Mesothelial cell of epicardium (in vitro differentiated cells): ENCODE measurements around the gene ZGRF1. TPM values are rescaled to one million over a fixed set of nuclear protein-coding genes. Genes with fewer than 3 reads are reported as not detected.

Experiments used
- DNase-seq, 2 experiments: peaks; one replicate each; pipeline ENCODE4 v3.0.0; 2021; ENCODE audit warnings: low spot score in 2 of 2; ENCODE audit not compliant: unreplicated experiment in 2 of 2
- H3K27ac Mint-ChIP-seq: 2 replicates; pipeline ENCODE4 v1.8.0; 2021; ENCODE audit warnings: mixed read lengths
- H3K27me3 Mint-ChIP-seq: 2 replicates; pipeline ENCODE4 v1.8.0; 2021; ENCODE audit warnings: low read depth, mixed read lengths
- H3K36me3 Mint-ChIP-seq: 2 replicates; pipeline ENCODE4 v1.8.0; 2021; ENCODE audit warnings: mixed read lengths
- H3K4me1 Mint-ChIP-seq: 2 replicates; pipeline ENCODE4 v1.8.0; 2021; ENCODE audit warnings: mixed read lengths
- H3K4me3 Mint-ChIP-seq: 2 replicates; pipeline ENCODE4 v1.8.0; 2021; ENCODE audit warnings: mild to moderate bottlenecking, moderate library complexity, mixed read lengths
- H3K9me3 Mint-ChIP-seq: 2 replicates; pipeline ENCODE4 v1.8.0; 2021; ENCODE audit warnings: mixed read lengths
- CTCF ChIP-seq: fragments of 200-600 bp; sonication (generic); IDR thresholded peaks from one replicate; pipeline ENCODE4 v1.5.0; 2021; ENCODE audit warnings: antibody characterized with exemption; ENCODE audit not compliant: unreplicated experiment
- total RNA-seq: library from RNA; stranded (reverse); gene quantifications from 3 replicates; pipeline ENCODE4 v1.2.1, GENCODE V29; 2021

Gene ZGRF1
- total RNA-seq, 1 donor from 2014 or later: 17.9 TPM

DNA sequence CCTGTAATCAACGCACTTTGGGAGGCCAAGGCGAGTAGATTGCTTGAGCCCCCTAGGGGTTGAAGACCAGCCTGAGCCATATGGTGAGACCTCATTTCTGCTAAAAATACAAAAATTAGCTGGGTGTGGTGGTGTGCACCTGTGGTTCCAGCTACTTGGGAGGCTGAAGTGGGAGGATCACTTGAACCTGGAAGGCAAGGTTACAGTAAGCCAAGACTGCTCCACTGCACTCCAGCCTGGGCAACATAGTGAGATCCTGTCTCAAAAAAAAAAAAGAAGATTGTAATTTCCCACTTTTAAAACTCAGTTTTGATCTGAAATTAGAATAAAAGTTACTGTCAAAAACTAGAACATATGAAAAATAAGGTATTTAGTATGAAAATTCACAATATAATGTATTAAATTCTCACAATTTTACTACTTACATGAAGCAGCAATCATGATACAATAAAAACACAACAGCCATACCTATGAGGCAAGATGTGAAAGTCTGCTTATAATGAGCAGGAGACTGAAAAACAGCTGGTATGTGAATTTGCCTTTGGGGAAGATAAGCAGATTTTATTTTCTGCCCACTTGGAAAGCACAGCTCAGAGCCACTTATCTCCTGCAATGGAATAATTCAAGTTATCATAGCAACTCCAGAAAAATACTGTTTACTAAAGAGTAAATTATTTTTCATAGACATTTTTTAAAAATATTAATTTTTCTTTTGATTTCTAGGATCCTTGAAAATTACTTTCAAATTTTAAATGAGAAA lies 50.6 kb downstream of the ZGRF1 start:
- Mint-ChIP-seq H3K9me3 (no peaks in the 10 kb centered on the region), H3K27ac (no peak overlapping the region), H3K4me3 (no peak overlapping the region), H3K36me3 (peaks cover 8% of the 10 kb centered on the region), H3K27me3 (no peaks in the 10 kb centered on the region), H3K4me1 (no peaks in the 10 kb centered on the region)
- no peak for TF ChIP-seq CTCF
- DNase-seq: no peak

DNA sequence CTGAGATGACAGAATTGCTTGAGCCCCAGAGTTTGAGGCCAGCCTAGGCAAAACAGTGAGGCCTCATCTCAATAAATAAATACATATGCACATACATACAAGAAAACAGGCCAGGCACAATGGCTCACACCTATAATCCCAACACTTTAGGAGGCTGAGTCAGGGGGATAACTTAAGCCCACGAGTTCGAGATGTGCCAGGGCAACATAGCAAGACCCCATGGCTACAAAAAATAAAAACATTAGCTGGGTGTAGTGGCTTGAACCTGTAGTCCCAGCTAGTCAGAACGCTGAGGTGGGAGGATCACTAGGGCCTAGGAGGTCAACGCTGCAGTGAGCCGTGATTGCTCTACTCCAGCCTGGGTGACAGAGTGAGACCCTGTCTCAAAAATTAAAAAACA lies 69.2 kb downstream of the ZGRF1 start:
- H3K4me3 Mint-ChIP-seq: no peak overlapping the region
- H3K9me3 Mint-ChIP-seq: peaks cover 7% of the 10 kb centered on the region
- H3K36me3 Mint-ChIP-seq: peaks cover 11% of the 10 kb centered on the region
- DNase-seq: no peak
- H3K27ac Mint-ChIP-seq: no peak overlapping the region
- no peaks in the 10 kb centered on the region for H3K27me3 Mint-ChIP-seq
- H3K4me1 Mint-ChIP-seq: no peaks in the 10 kb centered on the region
- TF ChIP-seq CTCF: no peak

DNA sequence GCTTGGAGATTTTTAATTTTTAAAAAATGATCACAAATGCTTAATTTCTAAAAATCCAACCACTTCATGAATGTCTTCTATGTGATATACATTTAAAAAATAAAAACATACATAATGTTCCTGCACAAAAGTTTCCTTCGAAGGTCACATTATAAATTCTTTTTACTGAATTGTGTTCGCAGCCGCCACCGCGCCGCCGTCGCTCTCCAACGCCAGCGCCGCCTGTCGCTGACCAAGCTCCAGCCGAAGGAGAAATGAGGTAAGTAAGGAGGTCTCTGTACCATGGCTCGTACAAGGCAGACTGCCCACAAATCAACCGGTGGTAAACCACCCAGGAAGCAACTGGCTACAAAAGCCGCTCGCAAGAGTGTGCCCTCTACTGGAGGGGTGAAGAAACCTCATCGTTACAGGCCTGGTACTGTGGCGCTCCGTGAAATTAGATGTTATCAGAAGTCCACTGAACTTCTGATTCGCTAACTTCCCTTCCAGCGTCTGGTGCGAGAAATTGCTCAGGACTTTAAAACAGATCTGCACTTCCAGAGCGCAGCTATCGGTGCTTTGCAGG lies 71.9 kb downstream of the ZGRF1 start:
- no peaks in the 10 kb centered on the region for H3K27me3 Mint-ChIP-seq
- H3K36me3 Mint-ChIP-seq: peaks cover 10% of the 10 kb centered on the region
- no peak overlapping the region for H3K27ac Mint-ChIP-seq
- peaks cover 7% of the 10 kb centered on the region for H3K9me3 Mint-ChIP-seq
- DNase-seq: no peak
- no peaks in the 10 kb centered on the region for H3K4me1 Mint-ChIP-seq
- H3K4me3 Mint-ChIP-seq: no peak overlapping the region
- no peak for TF ChIP-seq CTCF

DNA sequence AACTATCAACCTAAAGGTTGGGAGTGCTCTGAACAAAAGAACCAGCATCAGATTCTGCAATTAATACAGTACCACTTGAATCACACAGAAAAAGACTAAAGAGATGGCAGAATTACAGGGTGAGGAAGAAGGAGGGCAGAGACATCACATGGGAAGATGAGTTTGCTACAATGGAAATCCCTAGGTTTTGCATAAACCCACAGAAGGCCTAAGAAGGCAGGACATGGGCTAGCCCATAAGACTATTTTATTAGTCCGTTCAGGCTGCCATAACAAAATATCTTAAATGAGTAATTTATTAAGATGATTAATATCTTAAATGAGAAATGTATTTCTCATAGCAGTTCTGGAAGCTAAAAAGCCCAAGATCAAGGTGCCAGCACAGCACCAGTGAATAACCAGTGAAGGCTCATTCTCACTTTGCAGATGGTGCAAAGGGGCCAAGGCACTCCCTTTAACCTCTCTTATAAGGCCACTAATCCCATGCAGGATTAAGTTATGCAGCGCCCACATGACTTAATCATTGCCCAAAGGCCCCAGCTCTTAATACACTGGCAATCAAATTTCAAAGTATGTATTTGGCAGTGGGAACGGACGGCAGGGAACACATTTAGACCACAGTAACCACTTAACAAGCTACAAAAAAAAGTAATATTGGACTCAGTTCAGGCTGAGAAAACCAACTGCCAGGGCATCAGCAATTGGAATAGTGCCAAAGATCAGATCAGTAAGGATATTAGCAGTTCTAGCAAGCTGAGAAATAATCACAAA lies 73.1 kb downstream of the ZGRF1 start:
- peaks cover 10% of the 10 kb centered on the region for H3K36me3 Mint-ChIP-seq
- H3K9me3 Mint-ChIP-seq: peaks cover 7% of the 10 kb centered on the region
- no peaks in the 10 kb centered on the region for H3K4me1 Mint-ChIP-seq
- H3K27ac Mint-ChIP-seq: no peak overlapping the region
- H3K4me3 Mint-ChIP-seq: no peak overlapping the region
- DNase-seq: no peak
- no peaks in the 10 kb centered on the region for H3K27me3 Mint-ChIP-seq
- no peak for TF ChIP-seq CTCF

DNA sequence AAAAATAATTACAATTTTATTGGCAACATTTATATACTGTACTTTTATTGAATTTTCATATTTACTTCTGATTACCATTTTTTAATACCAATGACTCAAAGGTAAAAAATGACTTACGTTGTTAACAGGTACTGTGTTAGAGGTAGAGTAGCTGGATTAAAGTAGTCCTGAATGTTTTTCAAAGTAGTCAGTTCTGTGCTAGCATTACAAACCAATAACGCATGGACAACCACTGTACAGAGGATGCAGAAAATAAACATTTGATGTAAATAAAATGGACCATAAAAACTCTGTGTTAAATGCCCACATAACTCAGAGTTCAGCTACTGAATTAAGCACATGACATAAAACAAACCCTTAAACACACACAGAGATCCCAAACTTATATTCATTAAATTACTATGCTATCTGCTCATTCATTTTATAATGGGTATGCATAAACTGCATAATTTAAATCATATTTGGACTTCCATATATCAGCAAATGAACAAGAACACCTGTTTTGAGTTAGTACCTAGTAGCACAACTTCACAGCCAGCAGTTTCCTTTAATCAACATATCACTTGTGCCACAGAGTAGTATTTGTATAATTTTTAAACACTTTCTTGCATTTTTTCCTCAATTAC lies 74.3 kb downstream of the ZGRF1 start:
- Mint-ChIP-seq H3K27ac (no peak overlapping the region), H3K9me3 (no peaks in the 10 kb centered on the region)

More for the DNA sequence above, 74.3 kb downstream of the ZGRF1 start:
- Mint-ChIP-seq H3K36me3 (peaks cover 9% of the 10 kb centered on the region), H3K4me1 (no peaks in the 10 kb centered on the region), H3K4me3 (no peak overlapping the region), H3K27me3 (no peaks in the 10 kb centered on the region)
- DNase-seq: no peak
- no peak for TF ChIP-seq CTCF
